ENCODE data around the gene MYLK.

MYLK gene

GRCh38 chr3:123621850-123622189, 262.3 kb downstream of the MYLK start:
- in situ Hi-C loops (cut with MboI; ENCODE audit: low pct_unique_long_range_greater_than_20kb, low sequenced_read_pairs, unreplicated experiment): no loop called here
- no peak for TF ChIP-seq CTCF (IDR thresholded peaks at IDR 0.05; ENCODE audit: extremely low read depth, insufficient read depth, missing control alignments)
- DNase-seq (ENCODE audit: low spot score): no peak

GRCh38 chr3:123621186-123621849, 262.8 kb downstream of the MYLK start:
- TF ChIP-seq CTCF (IDR thresholded peaks at IDR 0.05; ENCODE audit: extremely low read depth, insufficient read depth, missing control alignments): no peak
- in situ Hi-C loops (cut with MboI; ENCODE audit: low pct_unique_long_range_greater_than_20kb, low sequenced_read_pairs, unreplicated experiment): no loop called here

DNA sequence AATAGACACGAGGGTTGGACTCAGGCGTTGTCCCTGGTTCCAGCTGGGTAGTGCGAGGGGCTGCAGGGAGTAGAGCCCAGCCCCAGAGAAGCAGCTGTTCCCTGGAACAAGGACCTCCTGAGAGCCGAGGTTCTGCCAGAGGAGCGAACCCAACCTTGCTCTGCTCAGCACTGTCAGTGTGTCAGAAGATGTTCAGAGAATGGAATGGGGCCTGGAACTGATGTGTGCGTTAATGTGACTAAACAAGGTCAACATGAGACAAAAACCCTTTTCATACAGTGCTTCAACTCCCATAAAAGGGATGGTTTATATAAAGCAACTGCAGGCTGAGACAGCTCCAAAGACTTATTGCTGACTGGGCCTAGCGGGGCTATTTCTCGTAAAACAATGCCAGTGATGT, 263.8 kb downstream of the MYLK start:
- DNase-seq (ENCODE audit: low spot score): no peak
- TF ChIP-seq CTCF (IDR thresholded peaks at IDR 0.05; ENCODE audit: extremely low read depth, insufficient read depth, missing control alignments): no peak
- in situ Hi-C loops (cut with MboI; ENCODE audit: low pct_unique_long_range_greater_than_20kb, low sequenced_read_pairs, unreplicated experiment): no loop called here

More at GRCh38 chr3:123621186-123621849, 262.8 kb downstream of the MYLK start:
- no peak for DNase-seq (ENCODE audit: low spot score)

GRCh38 chr3:123618768-123619484, 265.2 kb downstream of the MYLK start:
- in situ Hi-C loops (cut with MboI; ENCODE audit: low pct_unique_long_range_greater_than_20kb, low sequenced_read_pairs, unreplicated experiment): no loop called here
- no peak for DNase-seq (ENCODE audit: low spot score)
- no peak for TF ChIP-seq CTCF (IDR thresholded peaks at IDR 0.05; ENCODE audit: extremely low read depth, insufficient read depth, missing control alignments)

DNA sequence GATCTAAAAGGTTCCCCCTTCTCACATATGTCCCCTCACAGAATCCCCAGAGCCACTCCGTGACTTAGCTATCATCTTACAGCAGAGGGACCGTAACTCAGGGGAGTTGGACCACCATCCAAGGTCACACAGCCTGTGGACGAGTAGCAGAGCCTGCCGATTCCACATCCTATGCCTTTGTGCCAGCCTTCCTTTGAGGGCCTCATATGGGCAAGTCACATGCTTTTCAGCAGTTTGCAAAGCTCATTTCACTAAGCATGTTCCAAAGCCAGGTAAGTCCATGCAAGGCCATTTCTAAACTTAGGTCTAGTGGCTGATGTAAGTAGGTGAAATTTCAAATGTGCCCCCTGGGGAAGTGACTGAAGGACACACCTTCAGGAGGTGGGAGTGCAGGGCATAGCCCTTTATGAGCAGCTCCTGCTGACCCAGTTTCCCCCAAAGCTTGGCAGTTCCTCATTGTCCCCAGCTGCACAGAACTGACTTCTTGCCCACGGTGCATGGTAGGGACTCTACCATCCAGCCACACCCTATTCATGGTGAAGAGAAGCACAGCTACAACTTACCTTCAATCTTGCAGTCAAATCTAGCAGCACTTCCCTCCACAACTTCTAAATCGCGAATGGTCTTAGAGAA, 265.9 kb downstream of the MYLK start:
- in situ Hi-C loops (cut with MboI; ENCODE audit: low pct_unique_long_range_greater_than_20kb, low sequenced_read_pairs, unreplicated experiment): no loop called here
- no peak for TF ChIP-seq CTCF (IDR thresholded peaks at IDR 0.05; ENCODE audit: extremely low read depth, insufficient read depth, missing control alignments)
- DNase-seq (ENCODE audit: low spot score): no peak

GRCh38 chr3:123616593-123616992, 267.5 kb downstream of the MYLK start:
- TF ChIP-seq CTCF (IDR thresholded peaks at IDR 0.05; ENCODE audit: extremely low read depth, insufficient read depth, missing control alignments): no peak
- in situ Hi-C loops (cut with MboI; ENCODE audit: low pct_unique_long_range_greater_than_20kb, low sequenced_read_pairs, unreplicated experiment): no loop called here
- no peak for DNase-seq (ENCODE audit: low spot score)

Measured in GM13977 (cell line).